Testis (tissue), 2 donors: Measurements from ENCODE around the gene IPMK.

ENCODE experiments used
- CTCF ChIP-seq, 3 experiments: fragments of 450-650 bp in 2 of 3; fragments of 200-600 bp in 1 of 3; sonication (generic) in 1 of 3; IDR thresholded peaks; one replicate each; pipeline ENCODE4 v1.5.1; 2016 to 2019; ENCODE audit warnings: antibody characterized with exemption in 3 of 3, mild to moderate bottlenecking in 2 of 3, moderate library complexity in 1 of 3
- POLR2A ChIP-seq: fragments of 450-650 bp; IDR thresholded peaks from one replicate; pipeline ENCODE4 v1.6.1; 2017; ENCODE audit warnings: antibody characterized with exemption, mild to moderate bottlenecking, moderate library complexity

DNA sequence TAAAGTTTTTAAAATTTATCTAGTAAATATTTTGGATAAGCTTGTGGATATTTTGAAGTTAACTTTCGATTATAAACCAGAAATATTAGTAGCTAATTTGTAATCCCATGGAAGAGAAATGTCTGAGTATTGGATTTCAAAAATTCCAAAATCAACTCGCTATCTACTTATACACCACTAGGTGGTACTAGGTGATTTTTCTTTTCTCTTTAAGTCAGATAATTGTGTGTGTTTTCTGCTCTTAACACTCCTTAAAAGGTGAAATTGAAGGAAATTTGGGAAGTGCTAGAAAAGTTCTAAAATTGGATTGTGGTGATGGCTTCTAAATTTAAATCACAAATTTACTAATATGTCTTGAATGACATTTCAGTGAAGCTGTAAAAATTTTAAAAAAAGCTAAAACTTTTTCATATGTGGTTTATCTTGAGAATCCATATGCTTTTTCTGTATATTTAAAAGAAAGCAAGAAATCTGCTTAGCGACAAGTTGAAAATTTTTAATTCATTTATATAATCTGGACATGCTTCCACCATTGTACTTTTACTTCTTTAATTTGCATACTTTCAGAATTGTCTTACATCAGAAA lies 90.2 kb downstream of the IPMK start:
- TF ChIP-seq CTCF (IDR thresholded peaks at IDR 0.05) (peak in 2 of 3 experiments; percentile 24 to 53), POLR2A (no peak)
